CD4-positive, CD25-positive, alpha-beta regulatory T cell (primary cell): Measurements from ENCODE around the gene DIP2C. TPM values are rescaled to one million over a fixed set of nuclear protein-coding genes. Genes with fewer than 3 reads are reported as not detected.

Experiments used
- ATAC-seq, 2 donors: fragments of 150-1000 bp; cut with Tn5 transposase; one replicate each; pipeline ENCODE4 v1.10.0; 2021; ENCODE audit warnings: low read depth in 2 of 2, moderate number of reproducible peaks in 2 of 2, moderate library complexity in 1 of 2
- DNase-seq, 3 donors: peaks; one replicate each; pipeline versions ENCODE4 v3.0.0 to v3.0.0-alpha.2; 2012 to 2022; ENCODE audit warnings: mixed read lengths in 1 of 3
- H3K27ac ChIP-seq: one replicate; pipeline ENCODE4 v1.7.0; 2013; ENCODE audit warnings: mild to moderate bottlenecking, low read length; ENCODE audit not compliant: insufficient read depth, poor library complexity, severe bottlenecking
- H3K27me3 ChIP-seq: one replicate; pipeline ENCODE4 v1.7.0; 2013; ENCODE audit warnings: low read length; ENCODE audit not compliant: control insufficient read depth, insufficient read depth
- H3K36me3 ChIP-seq: one replicate; pipeline ENCODE4 v1.7.0; 2013; ENCODE audit warnings: mild to moderate bottlenecking, low read length, moderate library complexity; ENCODE audit not compliant: control insufficient read depth, insufficient read depth
- H3K4me1 ChIP-seq: 2 replicates; pipeline ENCODE4 v1.7.0; 2013; ENCODE audit warnings: mild to moderate bottlenecking, low read length; ENCODE audit not compliant: insufficient read depth, control insufficient read depth, poor library complexity, severe bottlenecking
- H3K4me3 ChIP-seq: one replicate; pipeline ENCODE4 v1.7.0; 2013; ENCODE audit warnings: low read depth, mild to moderate bottlenecking, low read length, moderate library complexity
- H3K9me3 ChIP-seq, 2 experiments: 1 replicate in 1 of 2; 2 replicates in 1 of 2; pipeline ENCODE4 v1.7.0; 2013; ENCODE audit warnings: low read length in 2 of 2, mild to moderate bottlenecking in 1 of 2, moderate library complexity in 1 of 2; ENCODE audit not compliant: control insufficient read depth in 2 of 2
- H3K27ac Mint-ChIP-seq, 3 donors: one replicate each; pipeline ENCODE4 v1.8.0; 2020 to 2022; ENCODE audit warnings: mild to moderate bottlenecking in 3 of 3, mixed read lengths in 3 of 3, moderate library complexity in 2 of 3
- H3K27me3 Mint-ChIP-seq: one replicate; pipeline ENCODE4 v1.8.0; 2022; ENCODE audit warnings: mild to moderate bottlenecking, mixed read lengths
- H3K36me3 Mint-ChIP-seq: one replicate; pipeline ENCODE4 v1.8.0; 2020; ENCODE audit warnings: mixed read lengths
- H3K4me1 Mint-ChIP-seq, 4 donors: one replicate each; pipeline ENCODE4 v1.8.0; 2020 to 2022; ENCODE audit warnings: mixed read lengths in 4 of 4, mild to moderate bottlenecking in 1 of 4
- H3K4me3 Mint-ChIP-seq, 4 donors: one replicate each; pipeline ENCODE4 v1.8.0; 2020 to 2022; ENCODE audit warnings: mild to moderate bottlenecking in 4 of 4, mixed read lengths in 4 of 4, moderate library complexity in 3 of 4
- H3K9me3 Mint-ChIP-seq, 7 donors: one replicate each; pipeline ENCODE4 v1.8.0; 2020 to 2022; ENCODE audit warnings: mixed read lengths in 7 of 7, mild to moderate bottlenecking in 3 of 7, moderate library complexity in 2 of 7
- polyA plus RNA-seq, 4 donors: library from polyadenylated mRNA; unstranded; fragments of 300-500 nt; fragmentation: Illumina TruSeq; gene quantifications; one replicate each; pipeline ENCODE4 v1.2.3, GENCODE V29; 2021
- total RNA-seq: library from RNA; stranded (reverse); gene quantifications from one replicate; pipeline ENCODE4 v1.2.3, GENCODE V29; 2022

DIP2C gene
- total and polyA plus RNA-seq, 5 donors from 2014 or later: 0.47 to 4.1 (median 0.54) TPM

DNA sequence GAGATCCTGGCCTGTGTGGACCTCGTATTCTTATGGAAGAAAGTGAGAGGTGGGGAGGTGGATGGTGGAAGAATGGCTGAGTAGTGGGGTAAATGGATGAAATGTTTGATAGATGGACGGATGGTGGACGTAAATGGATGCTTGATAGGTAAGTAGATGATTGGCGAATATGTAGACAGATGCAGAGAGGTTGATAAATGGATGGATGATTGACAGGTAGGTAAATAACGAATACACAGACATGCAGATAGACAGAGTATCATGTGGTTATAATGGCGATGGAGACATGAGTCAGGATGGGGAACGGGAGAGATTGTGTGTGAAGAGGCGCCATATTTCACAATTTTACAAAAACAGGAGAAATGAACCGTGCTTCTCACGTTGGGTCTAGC, 219.5 kb downstream of the DIP2C start:
- Mint-ChIP-seq H3K4me1 (peaks cover 0 to 23% (median 14%) of the 10 kb centered on the region in 4 donors), H3K4me3 (peak overlapping the region in 2 of 4 donors; percentile 11 to 74), H3K9me3 (peaks cover 0 to 2% (median 0%) of the 10 kb centered on the region in 7 donors), H3K27ac (peak overlapping the region in 1 of 3 donors; percentile 62), H3K27me3 (no peaks in the 10 kb centered on the region), H3K36me3 (peaks cover 5% of the 10 kb centered on the region)
- Histone ChIP-seq H3K9me3 (no peaks in the 10 kb centered on the region), H3K36me3 (no peaks in the 10 kb centered on the region), H3K27me3 (no peaks in the 10 kb centered on the region), H3K4me3 (peak overlapping the region; percentile 4), H3K27ac (peak overlapping the region; percentile 14), H3K4me1 (peaks cover 8% of the 10 kb centered on the region)
- DNase-seq: no peak
- ATAC-seq: no peak

DNA sequence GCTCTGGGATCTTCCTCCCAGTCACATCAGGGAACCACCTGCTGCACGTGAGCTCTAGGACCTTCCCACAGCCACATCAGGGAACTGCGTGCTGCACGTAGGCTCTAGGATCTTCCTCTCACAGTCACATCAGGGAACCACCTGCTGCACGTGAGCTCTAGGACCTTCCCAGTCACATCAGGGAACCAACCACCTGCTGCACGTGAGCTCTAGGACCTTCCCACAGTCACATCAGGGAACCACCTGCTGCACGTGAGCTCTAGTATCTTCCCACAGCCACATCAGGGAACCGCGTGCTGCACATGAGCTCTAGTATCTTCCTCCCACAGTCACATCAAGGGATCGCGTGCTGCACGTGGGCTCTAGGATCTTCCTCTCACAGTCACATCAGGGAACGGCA, 229.7 kb downstream of the DIP2C start:
- DNase-seq (no peak), ATAC-seq (no peak)
- Mint-ChIP-seq H3K4me1 (peaks cover 0 to 10% (median 5%) of the 10 kb centered on the region in 4 donors), H3K9me3 (peaks cover 0 to 5% (median 2%) of the 10 kb centered on the region in 7 donors), H3K27ac (no peak overlapping the region), H3K36me3 (peaks cover 21% of the 10 kb centered on the region), H3K4me3 (no peak overlapping the region), H3K27me3 (peaks cover 8% of the 10 kb centered on the region)
- Histone ChIP-seq H3K27ac (no peak overlapping the region), H3K9me3 (no peaks in the 10 kb centered on the region), H3K4me1 (no peaks in the 10 kb centered on the region), H3K27me3 (no peaks in the 10 kb centered on the region), H3K36me3 (no peaks in the 10 kb centered on the region), H3K4me3 (no peak overlapping the region)

DNA sequence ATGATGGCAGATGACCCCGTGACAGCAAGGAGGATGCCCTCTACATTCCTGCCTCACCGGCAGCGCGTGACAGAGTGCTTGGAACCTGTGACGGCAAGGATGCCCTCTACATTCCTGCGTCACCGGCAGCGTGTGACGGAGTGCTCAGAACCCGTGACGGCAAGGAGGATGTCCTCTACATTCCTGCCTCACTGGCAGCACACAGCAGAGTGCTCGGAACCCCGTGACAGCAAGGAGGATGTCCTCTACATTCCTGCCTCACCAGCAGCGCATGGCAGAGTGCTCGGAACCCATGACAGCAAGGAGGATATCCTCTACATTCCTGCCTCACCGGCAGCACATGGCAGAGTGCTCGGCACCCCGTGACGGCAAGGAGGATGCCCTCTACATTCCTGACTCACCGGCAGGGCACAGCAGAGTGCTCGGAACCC, 231.0 kb downstream of the DIP2C start:
- Histone ChIP-seq H3K36me3 (no peaks in the 10 kb centered on the region), H3K4me3 (no peak overlapping the region), H3K9me3 (no peaks in the 10 kb centered on the region), H3K27ac (no peak overlapping the region), H3K4me1 (no peaks in the 10 kb centered on the region), H3K27me3 (no peaks in the 10 kb centered on the region)
- peaks cover 0 to 13% (median 2%) of the 10 kb centered on the region in 4 donors for H3K4me1 Mint-ChIP-seq
- peaks cover 0 to 2% (median 0%) of the 10 kb centered on the region in 7 donors for H3K9me3 Mint-ChIP-seq
- H3K27me3 Mint-ChIP-seq: peaks cover 8% of the 10 kb centered on the region
- peaks cover 15% of the 10 kb centered on the region for H3K36me3 Mint-ChIP-seq
- DNase-seq (no peak), ATAC-seq (no peak)
- no peak overlapping the region for H3K27ac Mint-ChIP-seq
- H3K4me3 Mint-ChIP-seq: no peak overlapping the region

DNA sequence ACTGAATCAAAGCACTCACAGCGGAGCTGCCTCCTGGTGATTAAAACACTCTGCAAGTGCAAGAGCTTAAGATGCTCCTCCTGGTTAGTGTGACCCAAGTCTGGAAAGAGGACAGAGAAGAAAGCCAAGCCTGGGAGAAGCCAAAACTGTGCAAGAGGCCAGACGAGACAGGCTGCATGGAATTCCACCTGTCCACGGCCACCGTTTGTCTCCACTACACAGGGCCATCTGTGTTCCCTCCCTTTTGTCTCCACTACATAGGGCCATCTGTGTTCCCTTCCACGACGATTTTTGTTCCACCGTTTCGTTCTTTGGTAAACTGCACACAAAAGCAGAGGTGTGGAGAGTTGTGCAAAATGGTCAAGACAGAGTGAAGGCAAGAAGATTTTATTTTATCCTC, 233.0 kb downstream of the DIP2C start:
- H3K27ac ChIP-seq: no peak overlapping the region
- H3K27ac Mint-ChIP-seq: no peak overlapping the region
- no peak overlapping the region for H3K4me3 Mint-ChIP-seq

DNA sequence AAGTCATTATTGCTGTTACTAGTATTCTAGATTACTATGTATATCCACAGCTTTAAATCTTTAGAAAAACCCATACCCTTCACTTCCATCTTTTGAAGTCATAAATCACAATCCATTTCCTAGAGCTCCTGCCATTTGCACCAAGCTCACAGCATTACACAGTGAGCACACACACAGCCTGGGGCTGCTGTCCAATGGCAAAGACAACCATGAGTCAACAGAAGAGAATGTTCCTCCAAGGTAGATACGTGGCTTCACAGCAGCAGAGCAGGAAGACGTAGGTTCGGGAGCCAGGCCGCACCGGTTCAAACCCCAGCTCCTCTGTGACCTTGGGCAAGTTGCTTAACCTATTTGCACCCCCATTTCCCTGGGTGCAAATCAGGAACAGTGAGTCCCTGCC, 234.6 kb downstream of the DIP2C start:
- Histone ChIP-seq H3K27ac (no peak overlapping the region), H3K4me3 (no peak overlapping the region), H3K27me3 (no peaks in the 10 kb centered on the region), H3K9me3 (no peaks in the 10 kb centered on the region), H3K4me1 (peaks cover 27% of the 10 kb centered on the region), H3K36me3 (no peaks in the 10 kb centered on the region)
- Mint-ChIP-seq H3K27me3 (no peaks in the 10 kb centered on the region), H3K4me1 (peaks cover 0 to 47% (median 21%) of the 10 kb centered on the region in 4 donors), H3K9me3 (peaks cover 0 to under 1% (median 0%) of the 10 kb centered on the region in 7 donors), H3K36me3 (peaks cover 2% of the 10 kb centered on the region), H3K4me3 (peak overlapping the region in 1 of 4 donors; percentile 75), H3K27ac (peak overlapping the region; percentile 24 to 86 (median 70))
- peak in 1 of 3 donors; percentile 7 for DNase-seq
- ATAC-seq: no peak

More for the DNA sequence above, 233.0 kb downstream of the DIP2C start:
- no peak overlapping the region for H3K4me3 ChIP-seq
- H3K36me3 ChIP-seq: no peaks in the 10 kb centered on the region
- H3K4me1 ChIP-seq: peaks cover 12% of the 10 kb centered on the region
- peaks cover under 1% of the 10 kb centered on the region for H3K27me3 Mint-ChIP-seq
- H3K9me3 Mint-ChIP-seq: peaks cover 0 to 2% (median 0%) of the 10 kb centered on the region in 7 donors
- no peak for DNase-seq
- no peaks in the 10 kb centered on the region for H3K9me3 ChIP-seq
- H3K27me3 ChIP-seq: no peaks in the 10 kb centered on the region
- peaks cover 8% of the 10 kb centered on the region for H3K36me3 Mint-ChIP-seq
- H3K4me1 Mint-ChIP-seq: peaks cover 0 to 30% (median 10%) of the 10 kb centered on the region in 4 donors
- ATAC-seq: no peak

DNA sequence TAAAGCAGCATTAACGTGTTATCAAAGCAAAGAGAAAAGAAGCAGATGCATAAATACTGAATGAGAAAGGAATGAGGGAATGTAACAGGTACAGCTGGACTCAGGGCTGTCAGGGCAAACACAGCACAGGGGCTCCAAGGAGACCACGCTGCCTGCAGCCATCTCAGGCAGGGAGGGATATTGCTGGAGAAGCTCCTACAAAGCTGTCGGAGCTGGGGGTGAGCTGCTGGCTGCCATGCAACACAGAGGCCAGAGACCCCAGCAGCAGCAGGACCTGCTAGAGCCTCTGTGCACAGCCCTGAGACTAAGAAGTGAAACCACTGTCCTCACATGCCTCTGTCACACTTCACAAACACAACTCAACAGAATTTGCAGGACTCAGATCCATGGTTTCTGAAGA, 235.8 kb downstream of the DIP2C start:
- Histone ChIP-seq H3K4me3 (no peak overlapping the region), H3K27ac (no peak overlapping the region), H3K9me3 (no peaks in the 10 kb centered on the region), H3K27me3 (no peaks in the 10 kb centered on the region), H3K36me3 (no peaks in the 10 kb centered on the region), H3K4me1 (peaks cover 33% of the 10 kb centered on the region)
- H3K9me3 Mint-ChIP-seq: no peaks in the 10 kb centered on the region
- DNase-seq (no peak), ATAC-seq (no peak)
- H3K4me1 Mint-ChIP-seq: peaks cover 0 to 54% (median 23%) of the 10 kb centered on the region in 4 donors
- peak overlapping the region in 2 of 3 donors; percentile 48 to 64 for H3K27ac Mint-ChIP-seq
- no peak overlapping the region for H3K4me3 Mint-ChIP-seq
- no peaks in the 10 kb centered on the region for H3K27me3 Mint-ChIP-seq
- H3K36me3 Mint-ChIP-seq: no peaks in the 10 kb centered on the region

DNA sequence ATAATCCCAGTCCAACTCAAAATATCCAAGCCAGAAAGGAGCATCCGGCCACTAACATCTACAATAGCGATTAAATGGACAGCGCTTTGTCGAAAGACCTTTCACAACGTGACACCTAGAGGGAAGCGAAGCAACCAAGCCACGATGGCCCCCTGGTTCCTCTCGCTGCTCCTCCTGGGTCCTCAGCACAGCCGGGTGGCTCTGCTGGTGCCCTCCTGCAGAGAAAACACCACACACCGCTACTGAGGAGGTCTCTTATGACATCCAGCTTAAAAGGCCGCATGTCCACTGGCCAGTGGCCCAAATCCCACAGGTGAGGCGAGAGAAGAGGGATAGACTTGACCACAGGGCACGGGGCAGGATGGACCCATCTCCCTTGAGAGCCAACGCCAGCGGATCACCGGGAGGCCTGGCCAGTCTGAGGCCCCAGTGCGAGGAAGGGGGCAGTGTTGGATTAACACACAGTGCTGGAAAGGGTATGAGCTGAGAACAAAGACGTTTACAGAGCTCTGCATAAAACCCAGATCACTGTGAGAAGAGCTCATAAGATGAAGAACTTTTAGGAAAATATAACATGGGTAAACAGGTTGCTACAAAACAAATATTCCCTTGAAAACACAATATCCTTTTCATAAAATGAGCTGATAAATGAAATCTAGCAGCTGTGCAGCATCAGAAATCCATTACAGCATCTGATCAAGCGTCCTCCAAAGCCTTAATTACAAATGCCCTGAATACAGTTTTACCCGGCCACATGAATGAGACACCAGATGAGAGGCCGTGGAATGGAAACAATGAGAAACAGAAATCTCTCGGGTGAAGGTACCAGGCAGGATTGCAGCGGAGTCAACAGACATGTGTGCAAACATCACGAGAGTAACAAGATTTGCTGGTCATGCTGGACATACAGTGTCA, 236.7 kb downstream of the DIP2C start:
- Mint-ChIP-seq H3K27ac (peak overlapping the region; percentile 68 to 95 (median 83)), H3K36me3 (no peaks in the 10 kb centered on the region), H3K4me3 (peak overlapping the region in 1 of 4 donors; percentile 53), H3K9me3 (no peaks in the 10 kb centered on the region), H3K27me3 (no peaks in the 10 kb centered on the region), H3K4me1 (peaks cover 0 to 54% (median 23%) of the 10 kb centered on the region in 4 donors)
- no peak overlapping the region for H3K4me3 ChIP-seq
- H3K9me3 ChIP-seq: no peaks in the 10 kb centered on the region
- H3K27me3 ChIP-seq: no peaks in the 10 kb centered on the region
- peaks cover 33% of the 10 kb centered on the region for H3K4me1 ChIP-seq
- no peak overlapping the region for H3K27ac ChIP-seq
- no peaks in the 10 kb centered on the region for H3K36me3 ChIP-seq
- ATAC-seq (no peak), DNase-seq (no peak)
